ENCODE measurements around the gene PLIN4. TPM values are rescaled to one million over a fixed set of nuclear protein-coding genes. Genes with fewer than 3 reads are reported as not detected.
"Not testable (repeated sequence)": the region's sequence is repeated elsewhere in the genome, so short reads cannot be mapped to it uniquely, and the experiment has no call there.

Gene PLIN4
- polyA plus RNA-seq, 1 experiment, result 0.07 TPM

DNA sequence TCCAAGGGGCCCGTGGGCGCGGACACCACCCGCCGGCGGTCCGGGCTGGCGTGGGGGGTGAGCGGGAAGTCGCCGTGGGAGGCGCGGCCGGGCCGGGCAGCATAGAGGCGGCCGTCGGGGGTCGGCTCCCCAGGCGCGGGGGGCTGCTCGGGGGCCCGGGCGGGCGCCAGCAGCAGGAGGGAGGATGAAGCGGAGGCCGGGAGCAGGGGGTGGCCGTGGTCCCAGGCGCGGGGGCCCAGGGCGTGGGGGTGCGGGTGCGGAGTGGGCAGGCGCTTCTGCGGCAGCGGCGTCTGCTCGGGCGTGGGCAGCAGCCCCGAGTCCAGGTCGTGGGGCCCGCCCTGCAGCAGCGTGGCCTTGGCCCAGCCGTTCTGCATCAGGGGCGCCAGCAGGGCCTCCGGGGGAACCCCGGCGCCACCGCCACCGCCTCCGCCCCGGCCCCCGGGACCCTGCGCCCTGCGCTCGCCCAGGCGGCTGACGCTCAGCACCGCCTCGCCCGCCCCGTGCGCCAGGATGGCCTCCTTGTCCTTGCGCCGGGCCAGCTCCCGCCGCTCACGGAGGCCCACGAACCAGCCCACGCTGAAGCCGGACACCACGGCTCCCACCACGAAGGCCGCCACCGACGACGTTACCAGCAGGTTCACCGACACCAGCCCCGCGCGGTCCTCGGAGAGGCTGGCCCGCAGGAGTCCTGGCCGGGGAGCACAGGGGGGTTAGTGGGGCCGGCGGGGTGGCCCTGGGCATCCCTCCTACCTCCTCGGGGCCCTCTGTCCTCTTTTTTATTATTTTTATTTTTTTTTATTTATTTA is 25.8 kb upstream of the PLIN4 start:
- H3K27ac ChIP-seq (ENCODE audit: low read depth, low read length), result no peak overlapping the region
- H3K4me3 ChIP-seq (ENCODE audit: low read depth, low read length), result no peak overlapping the region
- TF ChIP-seq, protein P1, sequence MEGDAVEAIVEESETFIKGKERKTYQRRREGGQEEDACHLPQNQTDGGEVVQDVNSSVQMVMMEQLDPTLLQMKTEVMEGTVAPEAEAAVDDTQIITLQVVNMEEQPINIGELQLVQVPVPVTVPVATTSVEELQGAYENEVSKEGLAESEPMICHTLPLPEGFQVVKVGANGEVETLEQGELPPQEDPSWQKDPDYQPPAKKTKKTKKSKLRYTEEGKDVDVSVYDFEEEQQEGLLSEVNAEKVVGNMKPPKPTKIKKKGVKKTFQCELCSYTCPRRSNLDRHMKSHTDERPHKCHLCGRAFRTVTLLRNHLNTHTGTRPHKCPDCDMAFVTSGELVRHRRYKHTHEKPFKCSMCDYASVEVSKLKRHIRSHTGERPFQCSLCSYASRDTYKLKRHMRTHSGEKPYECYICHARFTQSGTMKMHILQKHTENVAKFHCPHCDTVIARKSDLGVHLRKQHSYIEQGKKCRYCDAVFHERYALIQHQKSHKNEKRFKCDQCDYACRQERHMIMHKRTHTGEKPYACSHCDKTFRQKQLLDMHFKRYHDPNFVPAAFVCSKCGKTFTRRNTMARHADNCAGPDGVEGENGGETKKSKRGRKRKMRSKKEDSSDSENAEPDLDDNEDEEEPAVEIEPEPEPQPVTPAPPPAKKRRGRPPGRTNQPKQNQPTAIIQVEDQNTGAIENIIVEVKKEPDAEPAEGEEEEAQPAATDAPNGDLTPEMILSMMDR (IDR thresholded peaks at IDR 0.05; ENCODE audit: low read depth, low read length), result no peak
- ChIA-PET POLR2A (interaction anchor here (0.5 kb wide), 1 partner anchor 552 kb away, joined by 3 read pairs; no protein-coding TSS in a partner anchor), CTCF (interaction anchor here (1.4 kb wide), 1 partner anchor 23 kb away, joined by 4 read pairs; no protein-coding TSS in a partner anchor)
- H3K27me3 ChIP-seq (ENCODE audit: control insufficient read depth, insufficient read depth, low read length), result peaks cover 5% of the 10 kb centered on the region
- no peak for DNase-seq (ENCODE audit: low read depth, low spot score)
- H3K9me3 ChIP-seq (ENCODE audit: control insufficient read depth, insufficient read depth, low read length), result peaks cover 4% of the 10 kb centered on the region

DNA sequence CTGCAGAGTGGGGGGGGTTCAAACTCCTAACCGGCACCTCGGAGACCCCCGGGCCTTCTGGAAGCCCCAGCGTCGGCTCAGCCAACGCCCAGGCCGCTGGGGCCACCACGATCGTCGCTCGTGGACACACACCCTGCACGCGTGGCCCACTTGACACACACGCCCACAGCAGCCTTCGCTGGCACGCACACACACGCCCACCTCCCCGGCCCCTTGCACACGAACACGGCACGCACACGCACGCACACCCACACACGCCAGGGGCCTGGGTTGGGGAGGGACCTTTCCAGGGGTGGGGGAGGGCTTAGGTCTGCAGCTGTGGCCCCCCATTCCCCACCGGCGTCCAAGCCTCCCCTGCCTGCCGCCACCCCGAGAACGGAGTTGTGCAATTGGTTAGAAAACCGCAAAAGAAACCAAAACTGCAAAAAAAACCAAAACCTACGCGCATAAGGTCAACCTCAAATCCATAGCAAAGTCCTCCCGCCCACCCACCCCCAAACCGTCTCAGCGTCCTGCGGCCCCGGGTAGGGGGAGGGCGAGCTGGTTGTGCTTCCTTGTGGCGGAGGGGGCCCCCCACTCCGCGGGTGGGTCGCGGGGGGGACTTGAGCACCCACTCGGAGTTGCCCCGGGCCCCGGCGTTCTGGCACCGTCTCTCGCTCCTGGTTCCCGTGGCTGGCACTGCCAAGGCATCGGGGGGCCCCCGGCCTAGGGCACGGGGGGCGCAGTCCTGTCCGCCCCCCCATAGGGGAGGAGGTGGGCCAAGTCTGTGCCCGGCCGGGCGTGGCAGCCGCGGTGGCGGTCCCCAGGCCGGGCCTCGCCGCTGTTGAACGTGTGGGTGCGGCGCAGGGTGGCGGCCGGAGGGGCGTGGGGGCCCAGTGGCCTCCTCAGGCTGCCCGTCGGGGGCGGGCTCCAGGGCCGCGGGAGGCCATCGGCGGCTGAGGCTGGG is 24.9 kb upstream of the PLIN4 start:
- no peak for DNase-seq (ENCODE audit: low read depth, low spot score)
- Histone ChIP-seq H3K4me3 (ENCODE audit: low read depth, low read length) (no peak overlapping the region), H3K27me3 (ENCODE audit: control insufficient read depth, insufficient read depth, low read length) (peaks cover 9% of the 10 kb centered on the region), H3K27ac (ENCODE audit: low read depth, low read length) (no peak overlapping the region), H3K9me3 (ENCODE audit: control insufficient read depth, insufficient read depth, low read length) (peaks cover 4% of the 10 kb centered on the region)
- POLR2A ChIA-PET, result no interaction called here
- TF ChIP-seq, protein P1 (IDR thresholded peaks at IDR 0.05; ENCODE audit: low read depth, low read length), result no peak
- CTCF ChIA-PET, result no interaction called here

DNA sequence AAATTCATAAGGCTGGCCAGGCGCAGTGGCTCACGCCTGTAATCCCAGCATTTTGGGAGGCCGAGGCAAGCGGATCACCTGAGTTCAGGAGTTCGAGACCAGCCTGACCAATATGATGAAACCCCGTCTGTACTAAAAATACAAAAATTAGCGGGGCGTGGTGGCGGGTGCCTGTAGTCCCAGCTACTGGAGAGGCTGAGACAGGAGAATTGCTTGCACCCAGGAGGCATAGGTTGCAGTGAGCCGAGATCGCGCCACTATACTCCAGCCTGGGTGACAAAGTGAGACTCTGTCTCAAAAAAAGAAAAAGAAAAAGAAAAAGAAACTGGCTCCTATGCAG is 23.5 kb upstream of the PLIN4 start:
- H3K4me3 ChIP-seq (ENCODE audit: low read depth, low read length); CTCF ChIA-PET; H3K27ac ChIP-seq (ENCODE audit: low read depth, low read length); H3K9me3 ChIP-seq (ENCODE audit: control insufficient read depth, insufficient read depth, low read length); DNase-seq (ENCODE audit: low read depth, low spot score): not testable (repeated sequence)
- POLR2A ChIA-PET, result interaction anchor here (0.5 kb wide), 1 partner anchor 10 kb away, joined by 3 read pairs; no protein-coding TSS in a partner anchor
- H3K27me3 ChIP-seq (ENCODE audit: control insufficient read depth, insufficient read depth, low read length), result peaks cover 10% of the 10 kb centered on the region

DNA sequence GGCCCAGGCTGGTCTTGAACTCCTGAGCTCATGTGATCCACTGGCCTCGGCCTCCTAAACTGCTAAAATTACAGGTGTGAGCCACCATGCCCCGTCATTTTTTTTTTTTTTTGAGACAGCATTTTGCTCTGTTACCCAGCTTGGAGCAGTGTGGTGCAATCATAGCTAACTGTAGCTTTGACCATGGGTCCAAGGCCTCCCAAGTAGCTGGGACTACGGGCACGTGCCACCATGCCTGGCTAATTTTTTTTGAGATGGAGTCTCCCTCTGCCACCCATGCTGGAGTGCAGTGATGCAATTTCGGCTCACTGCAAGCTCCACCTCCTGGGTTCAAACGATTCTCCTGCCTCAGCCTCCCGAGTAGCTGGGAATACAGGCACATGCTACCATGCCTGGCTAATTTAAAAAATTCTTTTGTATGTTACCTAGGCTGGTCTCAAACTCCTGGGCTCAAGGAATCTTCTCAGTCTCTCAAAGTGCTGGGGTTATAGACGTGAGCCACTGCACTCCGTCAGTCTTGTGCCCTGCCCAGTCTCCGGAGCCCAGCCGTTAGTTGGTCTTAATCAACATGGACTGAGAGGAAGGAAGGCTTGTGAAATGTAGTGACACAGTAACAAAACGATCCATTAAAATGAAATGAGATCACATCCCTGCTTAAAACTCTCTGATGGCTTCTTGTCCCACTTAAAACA is 23.0 kb upstream of the PLIN4 start:
- ChIA-PET POLR2A (no interaction called here), CTCF (interaction anchor here (0.6 to 1.2 kb wide), 6 partner anchors 17 to 309 kb away, joined by 3 to 8 read pairs (median 3); no protein-coding TSS in a partner anchor)
- no peak overlapping the region for H3K4me3 ChIP-seq (ENCODE audit: low read depth, low read length)
- TF ChIP-seq, protein P1 (IDR thresholded peaks at IDR 0.05; ENCODE audit: low read depth, low read length), result no peak
- DNase-seq (ENCODE audit: low read depth, low spot score), result no peak
- H3K9me3 ChIP-seq (ENCODE audit: control insufficient read depth, insufficient read depth, low read length), result peaks cover 4% of the 10 kb centered on the region
- H3K27ac ChIP-seq (ENCODE audit: low read depth, low read length), result no peak overlapping the region
- peaks cover 12% of the 10 kb centered on the region for H3K27me3 ChIP-seq (ENCODE audit: control insufficient read depth, insufficient read depth, low read length)
